ENCODE data around the gene OGT. TPM values are rescaled to one million over a fixed set of nuclear protein-coding genes. Genes with fewer than 3 reads are reported as not detected.
A peak's percentile ranks its signal among the peaks of the same experiment; 100 is the strongest.
"Not testable (repeated sequence)": the region's sequence is repeated elsewhere in the genome, so short reads cannot be mapped to it uniquely, and the experiment has no call there.

Gene OGT
- total RNA-seq, 1 experiment from 2014 or later = 54.2 TPM

GRCh38 chrX:71534773-71535544, 2.1 kb downstream of the OGT start:
- no peak for DNase-seq (ENCODE audit: low read depth)
- in situ Hi-C loops (cut with HindIII; ENCODE audit: low pct_unique_long_range_greater_than_20kb, low sequenced_read_pairs) = no loop called here

- in situ Hi-C loops (cut with HindIII; ENCODE audit: low pct_unique_long_range_greater_than_20kb, low sequenced_read_pairs) = no loop called here
- no peak for DNase-seq (ENCODE audit: low read depth)
These were observed 3.4 kb downstream of the OGT start for GRCh38 chrX:71536285-71536684.

- no peak for DNase-seq (ENCODE audit: low read depth)
- in situ Hi-C loops (cut with HindIII; ENCODE audit: low pct_unique_long_range_greater_than_20kb, low sequenced_read_pairs) = no loop called here
These were observed 4.8 kb downstream of the OGT start for GRCh38 chrX:71537743-71538142.

GRCh38 chrX:71540801-71541200, 7.9 kb downstream of the OGT start:
- DNase-seq (ENCODE audit: low read depth) = no peak
- in situ Hi-C loops (cut with HindIII; ENCODE audit: low pct_unique_long_range_greater_than_20kb, low sequenced_read_pairs) = no loop called here

GRCh38 chrX:71541210-71542022, 8.5 kb downstream of the OGT start:
- DNase-seq (ENCODE audit: low read depth) = no peak
- in situ Hi-C loops (cut with HindIII; ENCODE audit: low pct_unique_long_range_greater_than_20kb, low sequenced_read_pairs) = no loop called here

GRCh38 chrX:71542411-71542810, 9.5 kb downstream of the OGT start:
- in situ Hi-C loops (cut with HindIII; ENCODE audit: low pct_unique_long_range_greater_than_20kb, low sequenced_read_pairs) = no loop called here

GRCh38 chrX:71542825-71543224, 9.9 kb downstream of the OGT start:
- in situ Hi-C loops (cut with HindIII; ENCODE audit: low pct_unique_long_range_greater_than_20kb, low sequenced_read_pairs) = no loop called here
- no peak for DNase-seq (ENCODE audit: low read depth)

More at GRCh38 chrX:71542411-71542810, 9.5 kb downstream of the OGT start:
- no peak for DNase-seq (ENCODE audit: low read depth)

- DNase-seq (ENCODE audit: low read depth) = peak; percentile 71
- in situ Hi-C loops (cut with HindIII; ENCODE audit: low pct_unique_long_range_greater_than_20kb, low sequenced_read_pairs) = no loop called here
These were observed 10.4 kb downstream of the OGT start for GRCh38 chrX:71543316-71543715.

- in situ Hi-C loops (cut with HindIII; ENCODE audit: low pct_unique_long_range_greater_than_20kb, low sequenced_read_pairs) = no loop called here
These were observed 12.5 kb downstream of the OGT start for GRCh38 chrX:71545364-71545763.

GRCh38 chrX:71546879-71547278, 14.0 kb downstream of the OGT start:
- no peak for DNase-seq (ENCODE audit: low read depth)
- in situ Hi-C loops (cut with HindIII; ENCODE audit: low pct_unique_long_range_greater_than_20kb, low sequenced_read_pairs) = no loop called here

More at GRCh38 chrX:71545364-71545763, 12.5 kb downstream of the OGT start:
- no peak for DNase-seq (ENCODE audit: low read depth)

- DNase-seq (ENCODE audit: low read depth) = no peak
- in situ Hi-C loops (cut with HindIII; ENCODE audit: low pct_unique_long_range_greater_than_20kb, low sequenced_read_pairs) = no loop called here
These were observed 14.4 kb downstream of the OGT start for GRCh38 chrX:71547339-71547738.

GRCh38 chrX:71549986-71550385, 17.1 kb downstream of the OGT start:
- in situ Hi-C loops (cut with HindIII; ENCODE audit: low pct_unique_long_range_greater_than_20kb, low sequenced_read_pairs) = no loop called here
- DNase-seq (ENCODE audit: low read depth) = no peak

GRCh38 chrX:71550578-71550977, 17.7 kb downstream of the OGT start:
- in situ Hi-C loops (cut with HindIII; ENCODE audit: low pct_unique_long_range_greater_than_20kb, low sequenced_read_pairs) = no loop called here
- DNase-seq (ENCODE audit: low read depth) = no peak

GRCh38 chrX:71556036-71556435, 23.1 kb downstream of the OGT start:
- in situ Hi-C loops (cut with HindIII; ENCODE audit: low pct_unique_long_range_greater_than_20kb, low sequenced_read_pairs) = no loop called here
- DNase-seq (ENCODE audit: low read depth) = peak; percentile 81

GRCh38 chrX:71558920-71559319, 26.0 kb downstream of the OGT start:
- no peak for DNase-seq (ENCODE audit: low read depth)
- in situ Hi-C loops (cut with HindIII; ENCODE audit: low pct_unique_long_range_greater_than_20kb, low sequenced_read_pairs) = no loop called here

GRCh38 chrX:71559773-71560172, 26.9 kb downstream of the OGT start:
- in situ Hi-C loops (cut with HindIII; ENCODE audit: low pct_unique_long_range_greater_than_20kb, low sequenced_read_pairs); DNase-seq (ENCODE audit: low read depth): not testable (repeated sequence)

GRCh38 chrX:71563921-71564320, 31.0 kb downstream of the OGT start:
- DNase-seq (ENCODE audit: low read depth) = no peak
- in situ Hi-C loops (cut with HindIII; ENCODE audit: low pct_unique_long_range_greater_than_20kb, low sequenced_read_pairs) = no loop called here

GRCh38 chrX:71565474-71566041, 32.7 kb downstream of the OGT start:
- DNase-seq (ENCODE audit: low read depth) = no peak
- in situ Hi-C loops (cut with HindIII; ENCODE audit: low pct_unique_long_range_greater_than_20kb, low sequenced_read_pairs) = no loop called here

- in situ Hi-C loops (cut with HindIII; ENCODE audit: low pct_unique_long_range_greater_than_20kb, low sequenced_read_pairs) = not testable (repeated sequence)
These were observed 38.5 kb downstream of the OGT start for GRCh38 chrX:71571390-71571789.

More at GRCh38 chrX:71571390-71571789, 38.5 kb downstream of the OGT start:
- not testable (repeated sequence) for DNase-seq (ENCODE audit: low read depth)

All from Caki2 (cell line).